Upper lobe of left lung (tissue), 4 donors: Measurements from ENCODE around the gene KDM4B.

Experiments
- POLR2A ChIP-seq, 4 donors: fragments of 450-650 bp; IDR thresholded peaks; one replicate each; pipeline ENCODE4 v1.5.1; 2016 to 2017; ENCODE audit warnings: antibody characterized with exemption in 4 of 4, mild to moderate bottlenecking in 2 of 4
- POLR2AphosphoS5 ChIP-seq, 2 donors: sonication (generic); formaldehyde crosslinking; IDR thresholded peaks; one replicate each; pipeline ENCODE4 v1.5.1; 2017; ENCODE audit warnings: antibody characterized with exemption in 2 of 2
- TF ChIP-seq, protein P1 (sequence below), 6 experiments: fragments of 450-650 bp in 4 of 6; fragments of 200-600 bp in 2 of 6; sonication (generic) in 2 of 6; IDR thresholded peaks; one replicate each; pipeline ENCODE4 v1.5.1; 2016 to 2019; ENCODE audit warnings: antibody characterized with exemption in 6 of 6

DNA sequence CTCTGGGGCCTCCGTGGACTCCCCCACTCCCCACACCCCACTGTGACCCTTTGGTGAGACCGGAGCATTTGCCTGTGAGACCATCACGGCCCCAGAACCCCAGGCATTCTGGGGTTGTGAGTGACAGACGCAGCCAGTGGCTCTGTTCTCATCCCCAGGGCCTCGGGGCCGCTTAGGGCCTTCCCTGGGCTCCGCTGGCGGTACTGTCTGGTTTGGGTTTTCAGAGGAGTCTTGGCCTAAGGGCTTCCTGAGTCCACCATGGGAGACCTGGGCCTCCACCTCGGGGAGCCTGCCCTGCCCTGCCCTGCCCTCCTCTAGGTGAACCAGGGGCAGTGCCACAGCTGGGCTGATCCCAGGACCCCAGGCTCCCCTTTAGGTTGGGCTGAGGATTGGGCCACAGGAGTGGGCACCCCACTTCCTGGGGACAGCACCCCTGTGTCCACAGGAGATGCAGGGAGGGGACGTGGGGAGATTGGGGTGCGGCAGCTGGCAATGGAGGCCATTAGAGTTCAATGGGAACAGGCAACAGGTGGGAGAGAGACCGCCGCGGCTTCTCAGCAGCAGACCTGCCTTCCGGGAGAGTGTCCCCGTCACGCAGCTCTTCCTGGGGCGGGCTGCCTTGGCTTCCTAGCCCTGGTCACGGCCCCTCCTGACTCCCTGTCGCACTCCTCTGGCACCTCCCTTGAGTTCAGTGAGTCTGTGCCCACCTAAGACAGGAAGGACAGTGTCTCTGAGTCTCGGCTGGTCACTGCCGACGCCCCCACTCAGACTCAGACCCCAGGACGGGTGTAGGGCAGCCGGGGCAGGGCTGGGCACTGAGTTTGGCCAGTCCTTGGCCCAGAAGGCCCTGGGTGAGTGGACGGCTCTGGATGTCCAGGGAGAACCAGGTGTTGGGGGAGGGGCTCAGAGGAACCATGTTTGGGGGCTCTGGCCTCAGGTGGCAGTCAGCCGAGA lies 164.1 kb downstream of the KDM4B start:
- TF ChIP-seq POLR2A (IDR thresholded peaks at IDR 0.05) (no peak), POLR2AphosphoS5 (IDR thresholded peaks at IDR 0.05) (no peak)
- TF ChIP-seq, protein P1, sequence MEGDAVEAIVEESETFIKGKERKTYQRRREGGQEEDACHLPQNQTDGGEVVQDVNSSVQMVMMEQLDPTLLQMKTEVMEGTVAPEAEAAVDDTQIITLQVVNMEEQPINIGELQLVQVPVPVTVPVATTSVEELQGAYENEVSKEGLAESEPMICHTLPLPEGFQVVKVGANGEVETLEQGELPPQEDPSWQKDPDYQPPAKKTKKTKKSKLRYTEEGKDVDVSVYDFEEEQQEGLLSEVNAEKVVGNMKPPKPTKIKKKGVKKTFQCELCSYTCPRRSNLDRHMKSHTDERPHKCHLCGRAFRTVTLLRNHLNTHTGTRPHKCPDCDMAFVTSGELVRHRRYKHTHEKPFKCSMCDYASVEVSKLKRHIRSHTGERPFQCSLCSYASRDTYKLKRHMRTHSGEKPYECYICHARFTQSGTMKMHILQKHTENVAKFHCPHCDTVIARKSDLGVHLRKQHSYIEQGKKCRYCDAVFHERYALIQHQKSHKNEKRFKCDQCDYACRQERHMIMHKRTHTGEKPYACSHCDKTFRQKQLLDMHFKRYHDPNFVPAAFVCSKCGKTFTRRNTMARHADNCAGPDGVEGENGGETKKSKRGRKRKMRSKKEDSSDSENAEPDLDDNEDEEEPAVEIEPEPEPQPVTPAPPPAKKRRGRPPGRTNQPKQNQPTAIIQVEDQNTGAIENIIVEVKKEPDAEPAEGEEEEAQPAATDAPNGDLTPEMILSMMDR (IDR thresholded peaks at IDR 0.05) = no peak
